Effector memory CD8-positive, alpha-beta T cell (primary cell): ENCODE data around the gene OR14A2.
"Not testable (repeated sequence)": the region's sequence is repeated elsewhere in the genome, so short reads cannot be mapped to it uniquely, and the experiment has no call there.

ENCODE experiments used
- ATAC-seq: fragments of 150-1000 bp; cut with Tn5 transposase; replicated peaks from 2 replicates; pipeline ENCODE4 v1.10.0; 2021; ENCODE audit warnings: mild to moderate bottlenecking, moderate library complexity
- DNase-seq, 3 experiments: peaks; one replicate each; pipeline ENCODE4 v3.0.0; 2021
- H3K27ac Mint-ChIP-seq, 2 donors: one replicate each; pipeline ENCODE4 v1.8.0; 2022; ENCODE audit warnings: mild to moderate bottlenecking in 2 of 2, mixed read lengths in 2 of 2, moderate library complexity in 2 of 2
- H3K27me3 Mint-ChIP-seq, 2 donors: one replicate each; pipeline ENCODE4 v1.8.0; 2022; ENCODE audit warnings: mixed read lengths in 2 of 2
- H3K36me3 Mint-ChIP-seq: one replicate; pipeline ENCODE4 v1.8.0; 2022; ENCODE audit warnings: mild to moderate bottlenecking, moderate library complexity, mixed read lengths; ENCODE audit not compliant: insufficient read depth
- H3K4me1 Mint-ChIP-seq, 2 donors: one replicate each; pipeline ENCODE4 v1.8.0; 2022; ENCODE audit warnings: low read depth in 2 of 2, mixed read lengths in 2 of 2
- H3K4me3 Mint-ChIP-seq, 2 donors: one replicate each; pipeline ENCODE4 v1.8.0; 2022; ENCODE audit warnings: mild to moderate bottlenecking in 2 of 2, mixed read lengths in 2 of 2, moderate library complexity in 2 of 2
- H3K9me3 Mint-ChIP-seq, 2 donors: one replicate each; pipeline ENCODE4 v1.8.0; 2022; ENCODE audit warnings: mixed read lengths in 2 of 2

OR14A2 gene

GRCh38 chr1:247713753-247714152 lies 34.2 kb downstream of the OR14A2 start:
- no peaks in the 10 kb centered on the region for H3K4me1 Mint-ChIP-seq
- H3K27me3 Mint-ChIP-seq, result no peaks in the 10 kb centered on the region
- ATAC-seq (no peak), DNase-seq (no peak)
- H3K9me3 Mint-ChIP-seq, result peaks cover 4 to 6% of the 10 kb centered on the region in 2 donors
- H3K4me3 Mint-ChIP-seq, result no peak overlapping the region
- H3K27ac Mint-ChIP-seq, result no peak overlapping the region
- no peaks in the 10 kb centered on the region for H3K36me3 Mint-ChIP-seq

DNA sequence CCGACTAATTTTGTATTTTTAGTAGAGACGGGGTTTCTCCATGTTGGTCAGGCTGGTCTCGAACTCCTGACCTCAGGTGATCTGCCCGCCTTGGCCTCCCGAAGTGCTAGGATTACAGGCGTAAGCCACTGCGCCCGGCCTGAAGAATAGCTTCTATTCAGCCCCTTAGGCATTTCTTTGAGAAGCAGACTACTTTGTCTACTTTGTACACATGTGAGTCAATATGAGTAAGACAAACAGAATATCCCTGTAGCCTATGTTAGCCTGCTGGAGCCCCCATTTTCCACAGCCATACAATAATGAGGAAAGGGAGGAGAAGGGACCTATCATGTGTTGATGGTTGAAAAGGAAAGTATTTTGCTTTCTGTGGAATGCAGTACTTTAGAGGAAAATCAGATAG lies 37.3 kb downstream of the OR14A2 start:
- DNase-seq, H3K36me3 Mint-ChIP-seq, H3K4me3 Mint-ChIP-seq, H3K9me3 Mint-ChIP-seq, ATAC-seq, H3K4me1 Mint-ChIP-seq, H3K27me3 Mint-ChIP-seq, H3K27ac Mint-ChIP-seq: not testable (repeated sequence)

- Mint-ChIP-seq H3K9me3 (peaks cover 2 to 7% of the 10 kb centered on the region in 2 donors), H3K4me1 (no peaks in the 10 kb centered on the region), H3K36me3 (no peaks in the 10 kb centered on the region), H3K27ac (no peak overlapping the region), H3K4me3 (no peak overlapping the region), H3K27me3 (no peaks in the 10 kb centered on the region)
- ATAC-seq (no peak), DNase-seq (no peak)
These were observed 46.6 kb downstream of the OR14A2 start for GRCh38 chr1:247701338-247701737.

- H3K27me3 Mint-ChIP-seq, result no peaks in the 10 kb centered on the region
- no peaks in the 10 kb centered on the region for H3K36me3 Mint-ChIP-seq
- no peaks in the 10 kb centered on the region for H3K4me1 Mint-ChIP-seq
- no peak overlapping the region for H3K4me3 Mint-ChIP-seq
- no peak for DNase-seq
- peaks cover 0 to 4% of the 10 kb centered on the region in 2 donors for H3K9me3 Mint-ChIP-seq
- H3K27ac Mint-ChIP-seq, result no peak overlapping the region
- no peak for ATAC-seq
These were observed 66.5 kb downstream of the OR14A2 start for GRCh38 chr1:247681288-247681897.

GRCh38 chr1:247680171-247680570 lies 67.8 kb downstream of the OR14A2 start:
- ATAC-seq (no peak), DNase-seq (no peak)
- Mint-ChIP-seq H3K27ac (no peak overlapping the region), H3K27me3 (no peaks in the 10 kb centered on the region), H3K36me3 (no peaks in the 10 kb centered on the region), H3K9me3 (peaks cover 0 to 4% of the 10 kb centered on the region in 2 donors), H3K4me1 (no peaks in the 10 kb centered on the region), H3K4me3 (no peak overlapping the region)

DNA sequence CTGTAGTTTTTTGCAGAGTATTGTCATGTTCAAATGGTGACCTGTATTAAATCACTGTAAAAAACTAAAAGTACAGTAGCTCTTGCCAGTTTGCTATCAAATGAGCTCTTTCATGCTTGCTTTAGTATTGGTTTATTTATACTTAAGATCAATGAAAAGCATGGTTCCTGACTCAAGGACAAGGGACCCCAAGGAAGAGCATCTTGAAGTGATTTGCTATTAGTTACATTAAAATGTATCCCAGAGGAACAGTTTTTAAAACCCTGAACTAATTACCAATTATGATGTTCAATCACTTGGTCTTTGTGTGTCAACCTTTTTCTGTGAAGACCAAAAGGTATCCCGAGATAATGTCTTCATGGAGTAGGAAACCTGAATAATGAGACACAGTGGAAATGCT lies 68.3 kb downstream of the OR14A2 start, which contains the start of gene OR13G1:
Gene OR13G1 (minus strand): TSS at position 101 of the 400 bp plus-strand sequence. CDS start 6,698 bp downstream, outside the sequence.
- Mint-ChIP-seq H3K9me3 (peaks cover 0 to 4% of the 10 kb centered on the region in 2 donors), H3K4me3 (no peak within 1 kb of the TSS), H3K27ac (no peak within 1 kb of the TSS), H3K36me3 (no peaks in the 10 kb centered on the region), H3K27me3 (no peaks in the 10 kb centered on the region), H3K4me1 (no peaks in the 10 kb centered on the region)
- DNase-seq, result no peak
- ATAC-seq, result no peak
